ENCODE measurements around the gene ATP2B3.

ATP2B3 gene

GRCh38 chrX:153572601-153573000, 55.2 kb downstream of the ATP2B3 start:
- DNase-seq (ENCODE audit: low spot score): no peak

GRCh38 chrX:153573984-153574383, 56.5 kb downstream of the ATP2B3 start:
- no peak for DNase-seq (ENCODE audit: low spot score)

- DNase-seq (ENCODE audit: low spot score): no peak
Measured at GRCh38 chrX:153576239-153576870, 58.9 kb downstream of the ATP2B3 start.

GRCh38 chrX:153576961-153577360, 59.5 kb downstream of the ATP2B3 start:
- no peak for DNase-seq (ENCODE audit: low spot score)

- DNase-seq (ENCODE audit: low spot score): no peak
Measured at GRCh38 chrX:153578200-153578835, 60.9 kb downstream of the ATP2B3 start.

- no peak for DNase-seq (ENCODE audit: low spot score)
Measured at GRCh38 chrX:153578889-153579288, 61.4 kb downstream of the ATP2B3 start.

GRCh38 chrX:153580700-153581386, 63.4 kb downstream of the ATP2B3 start:
- no peak for DNase-seq (ENCODE audit: low spot score)

- no peak for DNase-seq (ENCODE audit: low spot score)
Measured at GRCh38 chrX:153582896-153583295, 65.5 kb downstream of the ATP2B3 start.

- DNase-seq (ENCODE audit: low spot score): no peak
Measured at GRCh38 chrX:153583433-153583832, 66.0 kb downstream of the ATP2B3 start.

GRCh38 chrX:153585827-153586226, 68.4 kb downstream of the ATP2B3 start:
- no peak for DNase-seq (ENCODE audit: low spot score)

GRCh38 chrX:153587342-153587741, 69.9 kb downstream of the ATP2B3 start:
- no peak for DNase-seq (ENCODE audit: low spot score)

GRCh38 chrX:153588021-153588781, 70.8 kb downstream of the ATP2B3 start:
- DNase-seq (ENCODE audit: low spot score): no peak

GRCh38 chrX:153588782-153589446, 71.5 kb downstream of the ATP2B3 start:
- no peak for DNase-seq (ENCODE audit: low spot score)

- DNase-seq (ENCODE audit: low spot score): no peak
Measured at GRCh38 chrX:153590961-153591956, 73.8 kb downstream of the ATP2B3 start.

GRCh38 chrX:153592091-153592833, 74.8 kb downstream of the ATP2B3 start:
- no peak for DNase-seq (ENCODE audit: low spot score)

- no peak for DNase-seq (ENCODE audit: low spot score)
Measured at GRCh38 chrX:153592966-153593688, 75.7 kb downstream of the ATP2B3 start.

GRCh38 chrX:153593811-153594500, 76.5 kb downstream of the ATP2B3 start:
- DNase-seq (ENCODE audit: low spot score): no peak

- no peak for DNase-seq (ENCODE audit: low spot score)
Measured at GRCh38 chrX:153595387-153595786, 77.9 kb downstream of the ATP2B3 start.
